ENCODE data around the gene SCN3A.

GRCh38 chr2:165182029-165182428 is 21.8 kb downstream of the SCN3A start:
- TF ChIP-seq POLR2A (IDR thresholded peaks at IDR 0.05) (no peak), CTCF (IDR thresholded peaks at IDR 0.05) (no peak)
